HCT116 (cell line): ENCODE measurements around the gene KLHL17. TPM values are rescaled to one million over a fixed set of nuclear protein-coding genes. Genes with fewer than 3 reads are reported as not detected.

Experiments
- ATAC-seq: fragments of 200-7000 bp; cut with Tn5 transposase; 2 replicates; pipeline ENCODE4 v1.9.1; 2020; ENCODE audit warnings: mild to moderate bottlenecking, moderate library complexity
- BruUV-seq: library from RNA; stranded (reverse); fragments of 400-500 nt; replicated peaks from 2 replicates; lab custom pipeline; 2021; lab: Mats Ljungman, UMichigan
- CTCF ChIA-PET: fragments of 300-600 bp; sonication (Branson Sonifier 250); formaldehyde crosslinking; loops from one replicate; lab custom pipeline; 2021; ENCODE audit warnings: antibody characterized with exemption; lab: Charles Lee
- POLR2A ChIA-PET: fragments of 300-600, 350-600 bp; sonication (Branson Sonifier 250); formaldehyde crosslinking; loops from one replicate; lab custom pipeline; 2021; ENCODE audit warnings: antibody characterized with exemption; lab: Charles Lee
- RAD21 ChIA-PET, 2 experiments: fragments of 300-600 bp; sonication (Branson Sonifier 250); formaldehyde crosslinking; loops; one replicate each; lab custom pipeline; 2023; ENCODE audit warnings: low total read pairs in 2 of 2; ENCODE audit not compliant: uncharacterized antibody in 2 of 2, unreplicated experiment in 2 of 2, low non-redundant PET in 1 of 2; lab: Charles Lee
- DNase-seq: peaks from one replicate; pipeline ENCODE4 v3.0.0-alpha.2; 2010; ENCODE audit warnings: low read depth, low spot score
- H2AFZ ChIP-seq: fragments of 200-600 bp; shearing (Covaris generic), sonication (generic); 2 replicates; pipeline ENCODE4 v1.6.1; 2017; ENCODE audit warnings: low read depth, mixed run types, mixed read lengths, antibody characterized with exemption, low read length; ENCODE audit not compliant: poor library complexity, severe bottlenecking
- H3K27ac ChIP-seq: 2 replicates; pipeline ENCODE4 v1.5.1; 2012; ENCODE audit warnings: low read depth, low read length
- H3K27me3 ChIP-seq: fragments of 200-600 bp; sonication (generic); 2 replicates; pipeline ENCODE4 v1.6.1; 2016; ENCODE audit warnings: mixed run types, low read length, mixed read lengths; ENCODE audit not compliant: insufficient read depth
- H3K36me3 ChIP-seq, 2 experiments: fragments of 200-500 bp in 1 of 2; fragments of 200-600 bp in 1 of 2; sonication (Bioruptor generic) in 1 of 2; sonication (generic) in 1 of 2; 2 replicates each; pipeline versions ENCODE4 v1.5.1 to v1.6.1; 2014 to 2016; ENCODE audit warnings: low read length in 2 of 2, inconsistent platforms in 1 of 2, mixed read lengths in 1 of 2, mixed run types in 1 of 2; ENCODE audit not compliant: insufficient read depth in 2 of 2, control insufficient read depth in 1 of 2
- H3K4me1 ChIP-seq, 2 experiments: fragments of 200-600 bp in 1 of 2; sonication (generic) in 1 of 2; 2 replicates each; pipeline versions ENCODE4 v1.5.1 to v1.6.1; 2012 to 2017; ENCODE audit warnings: low read length in 2 of 2, inconsistent platforms in 1 of 2, mild to moderate bottlenecking in 1 of 2, mixed read lengths in 1 of 2, mixed run types in 1 of 2, moderate library complexity in 1 of 2; ENCODE audit not compliant: insufficient read depth in 2 of 2, control insufficient read depth in 1 of 2
- H3K4me2 ChIP-seq: fragments of 200-600 bp; sonication (generic); 2 replicates; pipeline ENCODE4 v1.6.1; 2017; ENCODE audit warnings: mixed run types, low read length, mixed read lengths
- H3K4me3 ChIP-seq, 2 experiments: fragments of 200-600 bp in 1 of 2; sonication (generic) in 1 of 2; replicated peaks in 1 of 2; 2 replicates each; pipeline ENCODE4 v1.5.1; 2011 to 2016; ENCODE audit warnings: low read length in 2 of 2, control low read depth in 1 of 2, low read depth in 1 of 2, mild to moderate bottlenecking in 1 of 2, mixed read lengths in 1 of 2, mixed run types in 1 of 2
- H3K79me2 ChIP-seq: fragments of 200-600 bp; sonication (generic); 2 replicates; pipeline ENCODE4 v1.6.1; 2017; ENCODE audit warnings: mild to moderate bottlenecking, mixed run types, low read length, moderate library complexity, mixed read lengths; ENCODE audit not compliant: insufficient read depth
- H3K9ac ChIP-seq: fragments of 200-600 bp; sonication (generic); 2 replicates; pipeline ENCODE4 v1.6.1; 2016; ENCODE audit warnings: low read length, mixed read lengths
- H3K9me2 ChIP-seq: fragments of 200-600 bp; sonication (generic), shearing (Covaris generic); 2 replicates; pipeline ENCODE4 v1.6.1; 2017; ENCODE audit warnings: mixed run types, mild to moderate bottlenecking, moderate library complexity; ENCODE audit not compliant: insufficient read depth
- H3K9me3 ChIP-seq, 2 experiments: fragments of 200-500 bp in 1 of 2; fragments of 200-600 bp in 1 of 2; sonication (Bioruptor generic) in 1 of 2; sonication (generic) in 1 of 2; 2 replicates each; pipeline ENCODE4 v1.6.1; 2014 to 2017; ENCODE audit warnings: low read length in 2 of 2, mixed read lengths in 2 of 2, inconsistent platforms in 1 of 2, low read depth in 1 of 2, mild to moderate bottlenecking in 1 of 2, mixed run types in 1 of 2, moderate library complexity in 1 of 2; ENCODE audit not compliant: control insufficient read depth in 1 of 2, insufficient read depth in 1 of 2
- H4K20me1 ChIP-seq: fragments of 200-600 bp; sonication (generic), shearing (Covaris generic); 2 replicates; pipeline ENCODE4 v1.6.1; 2017; ENCODE audit warnings: mixed run types, mild to moderate bottlenecking, moderate library complexity; ENCODE audit not compliant: insufficient read depth
- ELF1 ChIP-seq: IDR thresholded peaks from 2 replicates; pipeline ENCODE4 v1.6.1; 2012; ENCODE audit warnings: low read depth, borderline replicate concordance
- EZH2 ChIP-seq: fragments of 200-600 bp; sonication (generic); IDR thresholded peaks from 2 replicates; pipeline ENCODE4 v1.6.1; 2017; ENCODE audit warnings: antibody characterized with exemption, mixed run types
- EZH2phosphoT487 ChIP-seq: fragments of 200-600 bp; IDR thresholded peaks from 2 replicates; pipeline ENCODE4 v1.6.1; 2018; ENCODE audit warnings: antibody characterized with exemption, borderline replicate concordance
- SIN3A ChIP-seq: IDR thresholded peaks from 2 replicates; pipeline ENCODE4 v1.6.1; 2012; ENCODE audit warnings: low read depth
- SP1 ChIP-seq: IDR thresholded peaks from 2 replicates; pipeline ENCODE4 v1.6.1; 2012; ENCODE audit warnings: low read depth
- TCF7L2 ChIP-seq: IDR thresholded peaks from 2 replicates; pipeline ENCODE4 v1.7.0; 2011; ENCODE audit warnings: borderline replicate concordance, inconsistent platforms; ENCODE audit not compliant: insufficient read depth, insufficient read length; ENCODE audit errors: extremely low read depth
- YY1 ChIP-seq: IDR thresholded peaks from 2 replicates; pipeline ENCODE4 v1.6.1; 2011; ENCODE audit warnings: low read length, low read depth, moderate library complexity, mild to moderate bottlenecking; ENCODE audit not compliant: insufficient replicate concordance; ENCODE audit errors: extremely low read depth
- ZFX ChIP-seq: fragments of 450-650 bp; IDR thresholded peaks from 2 replicates; pipeline ENCODE4 v1.6.1; 2017
- intact Hi-C: fragments of 100-400 bp; cut with micrococcal nuclease; formaldehyde crosslinking; loops from 2 replicates; pipeline ENCODE4 v1.10.0; 2022
- total RNA-seq: library from RNA; stranded (reverse); gene quantifications from one replicate; pipeline ENCODE4 v1.2.1, GENCODE V29; 2021; ENCODE audit not compliant: unreplicated experiment
- TF ChIP-seq, protein P1 (sequence below): IDR thresholded peaks from 2 replicates; pipeline ENCODE4 v1.6.1; 2012
- TF ChIP-seq, protein P2 (sequence below), 3 experiments: fragments of 200-600 bp in 1 of 3; sonication (generic) in 1 of 3; IDR thresholded peaks in 2 of 3; conservative IDR thresholded peaks in 1 of 3; 2 replicates each; pipeline ENCODE4 v1.5.1; 2012 to 2017; ENCODE audit warnings: low read depth in 2 of 3, low read length in 2 of 3, antibody characterized with exemption in 1 of 3, borderline replicate concordance in 1 of 3, control low read depth in 1 of 3, mild to moderate bottlenecking in 1 of 3, mixed read lengths in 1 of 3, mixed run types in 1 of 3, moderate library complexity in 1 of 3; ENCODE audit not compliant: insufficient read depth in 1 of 3

Gene KLHL17
- total RNA-seq, 1 experiment from 2014 or later, result 100.0 TPM

DNA sequence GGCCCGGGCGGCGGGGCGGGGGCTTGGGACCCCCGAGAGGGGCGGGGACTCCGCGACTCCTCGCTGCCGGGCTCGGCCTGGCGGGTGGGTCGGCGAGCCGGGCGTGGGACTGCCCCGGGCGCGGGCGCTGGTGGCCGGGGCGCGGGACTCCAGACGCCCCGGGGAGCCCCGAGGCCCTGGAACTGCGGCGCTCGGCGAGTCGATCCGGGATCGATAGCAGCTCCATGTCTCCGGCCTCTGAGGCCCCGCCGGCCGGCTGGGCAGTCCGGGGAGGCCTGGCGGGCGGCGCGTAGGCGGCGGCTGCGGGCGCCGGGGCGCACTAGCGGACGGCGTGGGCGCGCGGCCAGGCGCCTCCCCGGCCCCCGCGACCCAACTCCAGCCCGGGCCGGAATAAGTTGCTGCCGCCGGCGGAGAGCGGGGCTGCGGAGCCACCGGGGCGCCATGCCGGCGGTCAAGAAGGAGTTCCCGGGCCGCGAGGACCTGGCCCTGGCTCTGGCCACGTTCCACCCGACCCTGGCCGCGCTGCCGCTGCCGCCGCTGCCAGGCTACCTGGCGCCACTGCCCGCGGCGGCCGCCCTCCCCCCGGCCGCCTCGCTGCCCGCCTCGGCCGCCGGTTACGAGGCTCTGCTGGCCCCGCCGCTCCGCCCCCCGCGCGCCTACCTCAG lies 36.3 kb upstream of the KLHL17 start:
- Histone ChIP-seq H3K9ac (peak overlapping the region; percentile 45; the same call in 1 of the 2 replicates), H3K4me2 (peak overlapping the region; percentile 90), H3K9me2 (no peaks in the 10 kb centered on the region), H4K20me1 (no peaks in the 10 kb centered on the region), H2AFZ (no peak overlapping the region), H3K9me3 (no peaks in the 10 kb centered on the region), H3K4me1 (peaks cover 37 to 49% of the 10 kb centered on the region in 2 experiments), H3K36me3 (no peaks in the 10 kb centered on the region), H3K27ac (peak overlapping the region; percentile 74; the same call in 1 of the 2 replicates), H3K4me3 (peak overlapping the region; percentile 43 to 61), H3K79me2 (no peaks in the 10 kb centered on the region), H3K27me3 (peaks cover 27% of the 10 kb centered on the region; the same call in 1 of the 2 replicates)
- DNase-seq, result no peak
- RAD21 ChIA-PET, result no interaction called here
- peak; percentile 18 for ATAC-seq
- CTCF ChIA-PET, result no interaction called here
- BruUV-seq, result no TSS peak
- no peak for TF ChIP-seq ELF1
- no peak for TF ChIP-seq SP1
- no peak for TF ChIP-seq SIN3A
- POLR2A ChIA-PET, result no interaction called here
- intact Hi-C loops, result loop anchor here (1.0 to 2.0 kb wide), 2 partner anchors 17 to 18 kb away; no protein-coding TSS in a partner anchor

DNA sequence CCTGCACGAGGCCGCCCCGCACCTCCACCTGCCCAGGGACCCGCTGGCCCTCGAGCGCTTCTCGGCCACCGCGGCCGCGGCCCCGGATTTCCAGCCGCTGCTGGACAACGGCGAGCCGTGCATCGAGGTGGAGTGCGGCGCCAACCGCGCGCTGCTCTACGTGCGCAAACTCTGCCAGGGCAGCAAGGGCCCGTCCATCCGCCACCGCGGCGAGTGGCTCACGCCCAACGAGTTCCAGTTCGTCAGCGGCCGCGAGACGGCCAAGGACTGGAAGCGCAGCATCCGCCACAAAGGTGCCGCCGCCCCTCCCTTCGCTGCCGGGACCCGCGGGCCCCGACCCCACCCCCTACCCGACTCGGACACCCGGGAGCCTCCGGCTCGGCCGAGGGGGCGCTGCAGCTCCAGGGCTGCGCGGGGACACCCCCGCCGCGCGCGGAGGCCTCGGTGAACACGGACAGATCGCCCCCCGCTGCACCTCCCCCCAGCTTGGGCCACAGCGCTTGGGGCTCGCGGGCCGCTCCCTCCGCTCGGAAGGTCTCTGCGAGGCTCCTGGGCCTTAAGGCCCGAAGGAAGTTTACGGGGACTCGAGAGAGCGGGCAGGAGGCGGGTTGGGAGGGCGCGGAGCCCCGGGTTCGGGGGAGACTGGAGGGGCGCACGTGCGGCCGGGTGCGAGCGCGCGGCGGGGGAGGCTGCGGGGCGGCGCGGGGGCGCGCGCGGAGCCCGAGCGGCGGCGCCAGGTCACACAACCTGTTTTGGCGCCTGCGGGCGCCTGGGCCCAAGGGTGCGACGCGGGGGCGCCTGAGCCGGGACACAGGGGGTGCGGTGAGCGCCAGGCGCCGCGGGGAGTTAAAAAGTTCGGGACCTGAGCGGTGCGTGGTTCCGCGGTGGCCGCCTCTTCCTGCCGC lies 35.5 kb upstream of the KLHL17 start:
- intact Hi-C loops, result loop anchor here (2.0 kb wide), 1 partner anchor 16 kb away; no protein-coding TSS in a partner anchor
- ChIA-PET RAD21 (no interaction called here), POLR2A (no interaction called here), CTCF (no interaction called here)
- no peak overlapping the region for H2AFZ ChIP-seq
- peaks cover 25% of the 10 kb centered on the region; the same call in 1 of the 2 replicates for H3K27me3 ChIP-seq
- peak overlapping the region; percentile 45 for H3K9ac ChIP-seq
- TF ChIP-seq YY1 (no peak), EZH2 (peak; percentile 95; the same call in 1 of the 2 replicates), ZFX (peak; percentile 63; the same call in 1 of the 2 replicates), TCF7L2 (peak; percentile 77), EZH2phosphoT487 (0 out of 2 replicates have a peak, but pooled peaks have one; percentile 68)
- TF ChIP-seq, protein P1, sequence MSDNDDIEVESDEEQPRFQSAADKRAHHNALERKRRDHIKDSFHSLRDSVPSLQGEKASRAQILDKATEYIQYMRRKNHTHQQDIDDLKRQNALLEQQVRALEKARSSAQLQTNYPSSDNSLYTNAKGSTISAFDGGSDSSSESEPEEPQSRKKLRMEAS, result peak; percentile 62; the same call in 1 of the 2 replicates
- TF ChIP-seq, protein P2, sequence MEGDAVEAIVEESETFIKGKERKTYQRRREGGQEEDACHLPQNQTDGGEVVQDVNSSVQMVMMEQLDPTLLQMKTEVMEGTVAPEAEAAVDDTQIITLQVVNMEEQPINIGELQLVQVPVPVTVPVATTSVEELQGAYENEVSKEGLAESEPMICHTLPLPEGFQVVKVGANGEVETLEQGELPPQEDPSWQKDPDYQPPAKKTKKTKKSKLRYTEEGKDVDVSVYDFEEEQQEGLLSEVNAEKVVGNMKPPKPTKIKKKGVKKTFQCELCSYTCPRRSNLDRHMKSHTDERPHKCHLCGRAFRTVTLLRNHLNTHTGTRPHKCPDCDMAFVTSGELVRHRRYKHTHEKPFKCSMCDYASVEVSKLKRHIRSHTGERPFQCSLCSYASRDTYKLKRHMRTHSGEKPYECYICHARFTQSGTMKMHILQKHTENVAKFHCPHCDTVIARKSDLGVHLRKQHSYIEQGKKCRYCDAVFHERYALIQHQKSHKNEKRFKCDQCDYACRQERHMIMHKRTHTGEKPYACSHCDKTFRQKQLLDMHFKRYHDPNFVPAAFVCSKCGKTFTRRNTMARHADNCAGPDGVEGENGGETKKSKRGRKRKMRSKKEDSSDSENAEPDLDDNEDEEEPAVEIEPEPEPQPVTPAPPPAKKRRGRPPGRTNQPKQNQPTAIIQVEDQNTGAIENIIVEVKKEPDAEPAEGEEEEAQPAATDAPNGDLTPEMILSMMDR (IDR thresholded peaks at IDR 0.05 in 2 of 3, conservative IDR thresholded peaks at IDR 0.05 in 1 of 3; ENCODE audit: borderline replicate concordance in 1 of 3, insufficient read depth in 1 of 3, low read depth in 2 of 3, low read length in 2 of 3), result no peak
- no peaks in the 10 kb centered on the region for H4K20me1 ChIP-seq
- H3K27ac ChIP-seq, result peak overlapping the region; percentile 74; the same call in 1 of the 2 replicates
- H3K4me1 ChIP-seq, result peaks cover 34 to 49% of the 10 kb centered on the region in 2 experiments
- no peaks in the 10 kb centered on the region for H3K9me3 ChIP-seq
- no peaks in the 10 kb centered on the region for H3K36me3 ChIP-seq
- H3K4me3 ChIP-seq, result peak overlapping the region; percentile 43 to 61
- BruUV-seq, result no TSS peak
- DNase-seq (no peak), ATAC-seq (peak; percentile 28)
- peak overlapping the region; percentile 90 for H3K4me2 ChIP-seq
- no peaks in the 10 kb centered on the region for H3K9me2 ChIP-seq
- H3K79me2 ChIP-seq, result no peaks in the 10 kb centered on the region
